ENCODE results near the gene TMEFF2. TPM values are rescaled to one million over a fixed set of nuclear protein-coding genes. Genes with fewer than 3 reads are reported as not detected.

The TMEFF2 gene
- total and polyA plus RNA-seq, 2 of the 8 experiments (the other 6 are each of a cell fraction or from before 2014, with no cell fraction given) = 0.91 to 3.7 TPM

- TF ChIP-seq CHD7 (IDR thresholded peaks at IDR 0.05; ENCODE audit: insufficient replicate concordance, low read length) (no peak), KDM5A (IDR thresholded peaks at IDR 0.05; ENCODE audit: low read length) (no peak), SIRT6 (IDR thresholded peaks at IDR 0.05; ENCODE audit: low read length) (no peak), KDM1A (IDR thresholded peaks at IDR 0.05; ENCODE audit: borderline replicate concordance, low read length) (no peak), ASH2L (IDR thresholded peaks at IDR 0.05; ENCODE audit: low read length) (no peak), CBX5 (IDR thresholded peaks at IDR 0.05; ENCODE audit: low read depth, low read length) (no peak), SAP30 (IDR thresholded peaks at IDR 0.05; ENCODE audit: insufficient read depth, insufficient replicate concordance, low read length) (no peak)
These were observed 223.9 kb downstream of the TMEFF2 start (continued) for GRCh38 chr2:191970867-191971266.

Measured in H1 (cell line).